H1 (cell line): Measurements from ENCODE around the gene SPSB3. TPM values are rescaled to one million over a fixed set of nuclear protein-coding genes. Genes with fewer than 3 reads are reported as not detected.

Experiments used
- ATF3 ChIP-seq: IDR thresholded peaks from 2 replicates; pipeline ENCODE4 v1.6.1; 2011; ENCODE audit warnings: low read depth, mild to moderate bottlenecking, low read length; ENCODE audit not compliant: insufficient read depth
- BCL11A ChIP-seq, 2 experiments: IDR thresholded peaks; one replicate each; pipeline ENCODE4 v1.6.1; 2011; ENCODE audit warnings: low read depth in 2 of 2, low read length in 2 of 2, mild to moderate bottlenecking in 2 of 2
- BRCA1 ChIP-seq: IDR thresholded peaks from 2 replicates; pipeline ENCODE4 v1.6.1; 2012; ENCODE audit warnings: low read depth, low read length, improper control_type of control experiment
- CHD1 ChIP-seq: IDR thresholded peaks from 2 replicates; pipeline ENCODE4 v1.6.1; 2012; ENCODE audit warnings: low read depth, low read length, improper control_type of control experiment
- CHD2 ChIP-seq: IDR thresholded peaks from 2 replicates; pipeline ENCODE4 v1.6.1; 2012; ENCODE audit warnings: low read length, improper control_type of control experiment
- CREB1 ChIP-seq: IDR thresholded peaks from 2 replicates; pipeline ENCODE4 v1.6.1; 2012; ENCODE audit warnings: inconsistent platforms
- E2F6 ChIP-seq: IDR thresholded peaks from 2 replicates; pipeline ENCODE4 v1.6.1; 2012; ENCODE audit warnings: inconsistent platforms
- EZH2 ChIP-seq: fragments of 200-600 bp; sonication (generic); IDR thresholded peaks from 2 replicates; pipeline ENCODE4 v1.7.1; 2012; ENCODE audit warnings: low read depth, mild to moderate bottlenecking, moderate library complexity, low read length, inconsistent platforms; ENCODE audit not compliant: severe bottlenecking
- FOSL1 ChIP-seq: IDR thresholded peaks from 2 replicates; pipeline ENCODE4 v1.6.1; 2011; ENCODE audit warnings: mild to moderate bottlenecking, low read depth, low read length, moderate library complexity; ENCODE audit not compliant: insufficient read depth
- JUND ChIP-seq: IDR thresholded peaks from 2 replicates; pipeline ENCODE4 v1.6.1; 2011; ENCODE audit warnings: mild to moderate bottlenecking, improper control_type of control experiment, low read length
- KDM5A ChIP-seq: fragments of 200-600 bp; IDR thresholded peaks from 2 replicates; pipeline ENCODE4 v1.7.1; 2012; ENCODE audit warnings: mild to moderate bottlenecking, low read length, inconsistent platforms, mixed read lengths
- NANOG ChIP-seq: IDR thresholded peaks from 2 replicates; pipeline ENCODE4 v1.6.1; 2011; ENCODE audit warnings: low read length, low read depth, mild to moderate bottlenecking, inconsistent platforms; ENCODE audit not compliant: insufficient read depth, poor library complexity, severe bottlenecking
- POU5F1 ChIP-seq: IDR thresholded peaks from 2 replicates; pipeline ENCODE4 v1.6.1; 2011; ENCODE audit warnings: low read depth, mild to moderate bottlenecking, low read length, moderate library complexity
- RAD21 ChIP-seq, 2 experiments: IDR thresholded peaks in 1 of 2; conservative IDR thresholded peaks in 1 of 2; 2 replicates each; pipeline ENCODE4 v1.6.1; 2011; ENCODE audit warnings: low read depth in 2 of 2, low read length in 2 of 2, improper control_type of control experiment in 1 of 2, inconsistent platforms in 1 of 2, mild to moderate bottlenecking in 1 of 2, moderate library complexity in 1 of 2
- RBBP5 ChIP-seq: IDR thresholded peaks from 2 replicates; pipeline ENCODE4 v1.7.1; 2012; ENCODE audit warnings: low read depth, mild to moderate bottlenecking, inconsistent platforms, low read length, moderate library complexity, borderline replicate concordance
- SP2 ChIP-seq: IDR thresholded peaks from 2 replicates; pipeline ENCODE4 v1.6.1; 2012; ENCODE audit warnings: mild to moderate bottlenecking, low read length, inconsistent platforms
- SP4 ChIP-seq: IDR thresholded peaks from 2 replicates; pipeline ENCODE4 v1.6.1; 2012; ENCODE audit warnings: low read length, inconsistent platforms
- TAF7 ChIP-seq: optimal IDR thresholded peaks from 2 replicates; pipeline ENCODE3; 2011; ENCODE audit warnings: low read depth, mild to moderate bottlenecking, inconsistent platforms, low read length, moderate library complexity, borderline replicate concordance
- polyA plus RNA-seq, 7 experiments: library from polyadenylated mRNA; depleted of rRNA in 3 of 7; stranded (reverse) in 5 of 7; unstranded in 2 of 7; fragments of >200 nt in 5 of 7; fragments of 200-250 nt in 2 of 7; gene quantifications; 1 replicate in 5 of 7; 2 replicates in 1 of 7; 4 replicates in 1 of 7; pipeline versions ENCODE4 v1.2.1 to v1.2.3, GENCODE V29; 2011 to 2013; ENCODE audit warnings: missing spikeins in 2 of 7, mixed read lengths in 2 of 7
- total RNA-seq: library from RNA; stranded (reverse); fragmentation: NEBNext Ultra II Directional; extraction: Animal tissue kit (Norgen Biotek cat#: 25700); gene quantifications from 2 replicates; pipeline ENCODE4 v1.2.1, GENCODE V29; 2021

The SPSB3 gene
- total and polyA plus RNA-seq, 2 of the 8 experiments (the other 6 are each of a cell fraction or from before 2014, with no cell fraction given): 22.5 to 37.8 TPM

- TF ChIP-seq E2F6 (peak; percentile 87), JUND (no peak), BRCA1 (no peak), NANOG (peak; percentile 51), SP4 (peak; percentile 98), KDM5A (peak; percentile 96), ATF3 (peak; percentile 98), BCL11A (IDR thresholded peaks at IDR 0.05; ENCODE audit: low read depth in 2 of 2, low read length in 2 of 2) (no peak), CHD2 (peak; percentile 45), CHD1 (no peak), EZH2 (no peak), CREB1 (peak; percentile 20; the same call in 1 of the 2 replicates), RAD21 (IDR thresholded peaks at IDR 0.05 in 1 of 2, conservative IDR thresholded peaks at IDR 0.05 in 1 of 2; ENCODE audit: low read depth in 2 of 2, low read length in 2 of 2) (no peak), POU5F1 (no peak), SP2 (0 out of 2 replicates have a peak, but pooled peaks have one; percentile 14), FOSL1 (no peak), RBBP5 (peak; percentile 67), TAF7 (peak; percentile 49)
Observed at GRCh38 chr16:1826691-1827573, 44.6 kb upstream of the SPSB3 start, which contains the start of the genes FAHD1 and HAGH (continued).
